ENCODE results near the gene BLVRB. TPM values are rescaled to one million over a fixed set of nuclear protein-coding genes. Genes with fewer than 3 reads are reported as not detected.

BLVRB gene
- polyA plus RNA-seq, 1 donor = 90.8 TPM

- peak within 1 kb of the TSS; percentile 93 for H3K4me3 ChIP-seq (ENCODE audit: low read length)
- no peaks in the 10 kb centered on the region for H3K27me3 ChIP-seq (ENCODE audit: control insufficient read depth, insufficient read depth, low read length)
- peaks cover 16% of the 10 kb centered on the region for H3K4me1 ChIP-seq (ENCODE audit: control insufficient read depth, insufficient read depth, low read length)
- H3K36me3 ChIP-seq (ENCODE audit: control insufficient read depth, insufficient read depth, low read length) = peaks cover 11% of the 10 kb centered on the region
- WGBS (ENCODE audit: insufficient coverage, low lambda C conversion rate) = no CpG with 5 or more reads among the region's 75 CpGs
- H3K27ac ChIP-seq (ENCODE audit: low read length) = peak within 1 kb of the TSS; percentile 89
- DNase-seq = peak; percentile 100
- no peaks in the 10 kb centered on the region for H3K9me3 ChIP-seq (ENCODE audit: control insufficient read depth, low read depth, low read length)
Measured at GRCh38 chr19:40425450-40426287, 39.9 kb downstream of the BLVRB start, which contains the start of gene SERTAD1. Gene SERTAD1 (minus strand): TSS chr19:40425992. CDS start chr19:40423546, 2,446 bp downstream.

DNA sequence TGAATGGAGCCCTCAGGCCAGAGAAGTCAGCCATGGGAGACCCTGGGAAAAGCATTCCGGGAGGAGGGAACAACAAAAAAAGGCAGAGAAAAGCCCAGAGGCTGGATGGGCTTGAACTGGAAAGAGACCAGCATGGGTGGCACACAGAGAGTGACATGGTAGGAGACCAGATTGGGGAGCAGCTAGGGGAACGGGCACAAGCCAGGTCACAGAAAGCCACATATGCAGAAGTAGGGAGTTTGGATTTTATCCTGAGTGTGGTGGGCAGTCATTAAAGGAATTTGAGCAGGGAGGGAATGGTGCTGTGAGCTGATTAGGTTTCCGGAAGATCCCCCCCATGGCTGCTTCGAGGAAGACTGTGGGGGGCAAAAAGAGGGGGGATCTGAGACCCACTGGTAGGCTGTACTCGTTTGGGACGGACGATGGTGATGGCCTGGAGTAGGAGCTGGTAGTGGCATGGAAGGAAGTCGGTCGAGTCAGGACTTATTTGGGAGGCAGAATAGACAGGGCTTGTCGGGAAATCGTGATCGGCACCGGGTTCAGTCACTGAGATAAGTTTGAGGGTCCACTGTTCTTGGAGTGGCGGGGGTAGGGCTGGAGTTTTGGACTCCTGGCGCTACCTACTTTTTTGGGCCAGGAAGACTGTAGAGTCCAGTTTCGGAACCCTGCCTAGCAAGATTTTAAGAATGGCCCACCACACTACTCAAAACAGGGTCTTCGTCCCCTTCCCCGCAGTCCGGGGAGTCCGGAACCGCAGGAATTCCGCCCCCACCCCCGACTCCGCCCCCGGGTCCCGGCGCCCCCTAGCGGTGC is 40.7 kb downstream of the BLVRB start:
- Histone ChIP-seq H3K9me3 (ENCODE audit: control insufficient read depth, low read depth, low read length) (no peaks in the 10 kb centered on the region), H3K4me3 (ENCODE audit: low read length) (peak overlapping the region; percentile 93), H3K27ac (ENCODE audit: low read length) (peak overlapping the region; percentile 89), H3K4me1 (ENCODE audit: control insufficient read depth, insufficient read depth, low read length) (peaks cover 16% of the 10 kb centered on the region), H3K27me3 (ENCODE audit: control insufficient read depth, insufficient read depth, low read length) (no peaks in the 10 kb centered on the region), H3K36me3 (ENCODE audit: control insufficient read depth, insufficient read depth, low read length) (peaks cover 11% of the 10 kb centered on the region)
- peak; percentile 32 to 49 for DNase-seq
- no CpG with 5 or more reads among the region's 28 CpGs for WGBS (ENCODE audit: insufficient coverage, low lambda C conversion rate)

- peaks cover 11% of the 10 kb centered on the region for H3K36me3 ChIP-seq (ENCODE audit: control insufficient read depth, insufficient read depth, low read length)
- no peak overlapping the region for H3K27ac ChIP-seq (ENCODE audit: low read length)
- H3K27me3 ChIP-seq (ENCODE audit: control insufficient read depth, insufficient read depth, low read length) = no peaks in the 10 kb centered on the region
- peaks cover 16% of the 10 kb centered on the region for H3K4me1 ChIP-seq (ENCODE audit: control insufficient read depth, insufficient read depth, low read length)
- no peaks in the 10 kb centered on the region for H3K9me3 ChIP-seq (ENCODE audit: control insufficient read depth, low read depth, low read length)
- H3K4me3 ChIP-seq (ENCODE audit: low read length) = no peak overlapping the region
- WGBS (ENCODE audit: insufficient coverage, low lambda C conversion rate) = 100% methylated on average over 3 of the region's 6 CpGs
- no peak for DNase-seq
Measured at GRCh38 chr19:40423938-40424337, 41.6 kb downstream of the BLVRB start.

- Histone ChIP-seq H3K9me3 (ENCODE audit: control insufficient read depth, low read depth, low read length) (no peaks in the 10 kb centered on the region), H3K36me3 (ENCODE audit: control insufficient read depth, insufficient read depth, low read length) (peaks cover 11% of the 10 kb centered on the region), H3K27ac (ENCODE audit: low read length) (no peak overlapping the region), H3K4me3 (ENCODE audit: low read length) (no peak overlapping the region), H3K4me1 (ENCODE audit: control insufficient read depth, insufficient read depth, low read length) (peaks cover 16% of the 10 kb centered on the region), H3K27me3 (ENCODE audit: control insufficient read depth, insufficient read depth, low read length) (no peaks in the 10 kb centered on the region)
- no CpG with 5 or more reads among the region's 31 CpGs for WGBS (ENCODE audit: insufficient coverage, low lambda C conversion rate)
- no peak for DNase-seq
Measured at GRCh38 chr19:40422748-40423566, 42.6 kb downstream of the BLVRB start.

GRCh38 chr19:40421993-40422747 is 43.4 kb downstream of the BLVRB start:
- no peak for DNase-seq
- Histone ChIP-seq H3K9me3 (ENCODE audit: control insufficient read depth, low read depth, low read length) (no peaks in the 10 kb centered on the region), H3K27me3 (ENCODE audit: control insufficient read depth, insufficient read depth, low read length) (no peaks in the 10 kb centered on the region), H3K27ac (ENCODE audit: low read length) (peak overlapping the region; percentile 100), H3K4me1 (ENCODE audit: control insufficient read depth, insufficient read depth, low read length) (peaks cover 20% of the 10 kb centered on the region), H3K4me3 (ENCODE audit: low read length) (no peak overlapping the region), H3K36me3 (ENCODE audit: control insufficient read depth, insufficient read depth, low read length) (peaks cover 11% of the 10 kb centered on the region)
- 87% methylated on average over 3 of the region's 16 CpGs for WGBS (ENCODE audit: insufficient coverage, low lambda C conversion rate)

DNA sequence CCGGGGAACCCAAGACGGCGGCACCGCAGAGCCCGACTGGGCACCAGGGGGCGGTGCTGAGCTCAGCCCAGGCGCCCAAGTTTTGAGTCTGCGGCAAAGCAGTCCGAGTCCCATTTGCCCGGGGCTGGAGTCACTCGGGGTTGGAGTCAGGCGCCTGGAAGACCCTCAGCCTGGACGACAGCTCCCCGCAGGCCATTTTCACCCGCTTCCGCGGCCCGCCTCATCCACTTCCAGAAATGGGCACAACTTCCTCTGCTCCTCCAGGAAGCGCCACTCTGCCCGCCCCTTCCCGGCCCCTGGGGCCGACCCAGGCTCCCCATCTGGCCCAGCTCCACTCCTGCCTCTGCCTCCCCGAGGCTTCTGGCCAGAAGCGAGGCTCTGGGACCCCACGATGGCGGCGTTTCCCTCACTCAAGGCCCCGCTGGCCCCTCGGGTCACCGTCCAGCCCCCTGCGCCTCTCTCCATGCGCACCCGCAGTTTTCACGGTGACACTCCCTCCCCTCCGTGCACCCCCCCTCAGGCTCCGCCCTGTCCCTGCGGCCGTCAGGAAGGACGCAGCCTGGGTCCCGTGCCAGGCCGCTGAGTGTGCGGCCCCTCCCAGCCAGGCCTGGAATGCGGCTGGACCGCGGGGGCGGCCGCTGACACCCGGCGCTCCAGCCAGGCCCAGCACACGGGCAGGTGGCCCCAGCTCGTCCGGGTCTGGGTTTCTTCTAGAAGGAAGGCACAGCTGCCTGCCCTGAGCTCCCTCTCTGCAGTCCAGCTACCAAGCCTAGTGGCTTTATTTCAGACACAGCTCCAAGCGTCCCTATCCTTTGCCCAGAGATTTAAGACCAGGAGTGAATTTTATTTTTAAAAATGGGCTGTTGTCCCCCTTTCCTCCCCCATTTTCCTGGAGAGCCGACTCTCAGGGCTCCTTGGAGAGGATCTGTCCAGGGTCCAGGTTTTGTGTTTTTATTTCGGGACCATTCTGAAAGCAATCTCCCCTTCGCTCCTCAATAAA is 44.5 kb downstream of the BLVRB start:
- peaks cover 11% of the 10 kb centered on the region for H3K36me3 ChIP-seq (ENCODE audit: control insufficient read depth, insufficient read depth, low read length)
- no peaks in the 10 kb centered on the region for H3K9me3 ChIP-seq (ENCODE audit: control insufficient read depth, low read depth, low read length)
- H3K4me1 ChIP-seq (ENCODE audit: control insufficient read depth, insufficient read depth, low read length) = peaks cover 26% of the 10 kb centered on the region
- H3K4me3 ChIP-seq (ENCODE audit: low read length) = peak overlapping the region; percentile 79
- peak; percentile 95 to 98 for DNase-seq
- WGBS (ENCODE audit: insufficient coverage, low lambda C conversion rate) = 17% methylated on average over 1 of the region's 56 CpGs
- peak overlapping the region; percentile 100 for H3K27ac ChIP-seq (ENCODE audit: low read length)
- no peaks in the 10 kb centered on the region for H3K27me3 ChIP-seq (ENCODE audit: control insufficient read depth, insufficient read depth, low read length)

DNA sequence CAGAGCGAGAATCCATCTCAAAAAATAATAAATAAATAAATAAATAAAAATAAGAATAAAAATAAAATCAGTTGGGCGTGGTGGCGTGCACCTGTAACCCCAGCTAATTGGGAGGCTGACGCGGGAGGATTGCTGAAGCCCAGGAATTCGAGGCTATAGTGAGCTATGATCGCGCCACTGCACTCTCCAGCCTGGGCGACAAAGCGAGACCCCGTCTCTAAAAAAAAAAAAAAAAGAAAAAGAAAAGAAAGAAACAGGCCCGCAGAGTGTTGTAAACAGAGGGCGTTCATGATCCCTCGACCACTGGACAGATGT is 45.1 kb downstream of the BLVRB start:
- no CpG with 5 or more reads among the region's 14 CpGs for WGBS (ENCODE audit: insufficient coverage, low lambda C conversion rate)
- Histone ChIP-seq H3K4me3 (ENCODE audit: low read length) (peak overlapping the region; percentile 79), H3K27me3 (ENCODE audit: control insufficient read depth, insufficient read depth, low read length) (no peaks in the 10 kb centered on the region), H3K9me3 (ENCODE audit: control insufficient read depth, low read depth, low read length) (no peaks in the 10 kb centered on the region), H3K4me1 (ENCODE audit: control insufficient read depth, insufficient read depth, low read length) (peaks cover 29% of the 10 kb centered on the region), H3K36me3 (ENCODE audit: control insufficient read depth, insufficient read depth, low read length) (peaks cover 11% of the 10 kb centered on the region), H3K27ac (ENCODE audit: low read length) (peak overlapping the region; percentile 100)
- no peak for DNase-seq

- Histone ChIP-seq H3K9me3 (ENCODE audit: control insufficient read depth, low read depth, low read length) (no peaks in the 10 kb centered on the region), H3K36me3 (ENCODE audit: control insufficient read depth, insufficient read depth, low read length) (peaks cover 11% of the 10 kb centered on the region), H3K27me3 (ENCODE audit: control insufficient read depth, insufficient read depth, low read length) (no peaks in the 10 kb centered on the region), H3K4me1 (ENCODE audit: control insufficient read depth, insufficient read depth, low read length) (peaks cover 27% of the 10 kb centered on the region), H3K4me3 (ENCODE audit: low read length) (no peak overlapping the region), H3K27ac (ENCODE audit: low read length) (no peak overlapping the region)
- WGBS (ENCODE audit: insufficient coverage, low lambda C conversion rate) = no CpG with 5 or more reads among the region's 5 CpGs
- DNase-seq = no peak
Measured at GRCh38 chr19:40419780-40420179, 45.8 kb downstream of the BLVRB start.

- H3K36me3 ChIP-seq (ENCODE audit: control insufficient read depth, insufficient read depth, low read length) = peaks cover 11% of the 10 kb centered on the region
- DNase-seq = no peak
- no peak overlapping the region for H3K4me3 ChIP-seq (ENCODE audit: low read length)
- WGBS (ENCODE audit: insufficient coverage, low lambda C conversion rate) = no CpG with 5 or more reads among the region's 5 CpGs
- no peaks in the 10 kb centered on the region for H3K27me3 ChIP-seq (ENCODE audit: control insufficient read depth, insufficient read depth, low read length)
- no peak overlapping the region for H3K27ac ChIP-seq (ENCODE audit: low read length)
- H3K4me1 ChIP-seq (ENCODE audit: control insufficient read depth, insufficient read depth, low read length) = peaks cover 24% of the 10 kb centered on the region
- H3K9me3 ChIP-seq (ENCODE audit: control insufficient read depth, low read depth, low read length) = no peaks in the 10 kb centered on the region
Measured at GRCh38 chr19:40419066-40419612, 46.4 kb downstream of the BLVRB start.
